Vagina (tissue), 2 donors: Measurements from ENCODE around the gene KLHL2. TPM values are rescaled to one million over a fixed set of nuclear protein-coding genes. Genes with fewer than 3 reads are reported as not detected.
"Not testable (repeated sequence)": the region's sequence is repeated elsewhere in the genome, so short reads cannot be mapped to it uniquely, and the experiment has no call there.

Experiments
- DNase-seq, 2 donors: peaks; one replicate each; pipeline ENCODE4 v3.0.0-alpha.2; 2017; ENCODE audit errors: extremely low spot score in 2 of 2
- H3K27ac ChIP-seq: fragments of 200-600 bp; sonication (generic); one replicate; pipeline ENCODE4 v1.5.1; 2019
- H3K27me3 ChIP-seq: fragments of 200-600 bp; sonication (generic); one replicate; pipeline ENCODE4 v1.5.1; 2019
- H3K36me3 ChIP-seq, 2 donors: fragments of 200-600 bp; sonication (generic); one replicate each; pipeline ENCODE4 v1.5.1; 2017 to 2019
- H3K4me1 ChIP-seq: fragments of 200-600 bp; sonication (generic); one replicate; pipeline ENCODE4 v1.5.1; 2019
- H3K4me3 ChIP-seq, 2 donors: fragments of 200-600 bp; sonication (generic); 1 replicate in 1 of 2; 2 replicates in 1 of 2; pipeline ENCODE4 v1.5.1; 2016 to 2019
- H3K9me3 ChIP-seq: fragments of 200-600 bp; sonication (generic); one replicate; pipeline ENCODE4 v1.5.1; 2019
- POLR2A ChIP-seq, 2 donors: fragments of 450-650 bp; IDR thresholded peaks; one replicate each; pipeline ENCODE4 v1.6.1; 2017; ENCODE audit warnings: antibody characterized with exemption in 2 of 2, mild to moderate bottlenecking in 2 of 2, moderate library complexity in 2 of 2
- POLR2AphosphoS5 ChIP-seq, 2 donors: sonication (generic); formaldehyde crosslinking; IDR thresholded peaks; one replicate each; pipeline ENCODE4 v1.9.0; 2017; ENCODE audit warnings: antibody characterized with exemption in 2 of 2, mild to moderate bottlenecking in 2 of 2, low read depth in 1 of 2; ENCODE audit not compliant: insufficient read depth in 1 of 2
- intact Hi-C: fragments of 100-400 bp; cut with DNase I; formaldehyde crosslinking; loops from one replicate; pipeline ENCODE4 v1.15.1; 2023
- total RNA-seq: library from RNA; depleted of rRNA; stranded (reverse); fragments of >200 nt; gene quantifications from one replicate; pipeline ENCODE4 v1.2.3, GENCODE V29; 2016
- TF ChIP-seq, protein P1 (sequence below), 3 experiments: fragments of 450-650 bp in 2 of 3; fragments of 200-600 bp in 1 of 3; sonication (generic) in 1 of 3; IDR thresholded peaks; one replicate each; pipeline ENCODE4 v1.5.1; 2017 to 2019; ENCODE audit warnings: antibody characterized with exemption in 3 of 3, mild to moderate bottlenecking in 2 of 3, moderate library complexity in 2 of 3

The KLHL2 gene, protein sequence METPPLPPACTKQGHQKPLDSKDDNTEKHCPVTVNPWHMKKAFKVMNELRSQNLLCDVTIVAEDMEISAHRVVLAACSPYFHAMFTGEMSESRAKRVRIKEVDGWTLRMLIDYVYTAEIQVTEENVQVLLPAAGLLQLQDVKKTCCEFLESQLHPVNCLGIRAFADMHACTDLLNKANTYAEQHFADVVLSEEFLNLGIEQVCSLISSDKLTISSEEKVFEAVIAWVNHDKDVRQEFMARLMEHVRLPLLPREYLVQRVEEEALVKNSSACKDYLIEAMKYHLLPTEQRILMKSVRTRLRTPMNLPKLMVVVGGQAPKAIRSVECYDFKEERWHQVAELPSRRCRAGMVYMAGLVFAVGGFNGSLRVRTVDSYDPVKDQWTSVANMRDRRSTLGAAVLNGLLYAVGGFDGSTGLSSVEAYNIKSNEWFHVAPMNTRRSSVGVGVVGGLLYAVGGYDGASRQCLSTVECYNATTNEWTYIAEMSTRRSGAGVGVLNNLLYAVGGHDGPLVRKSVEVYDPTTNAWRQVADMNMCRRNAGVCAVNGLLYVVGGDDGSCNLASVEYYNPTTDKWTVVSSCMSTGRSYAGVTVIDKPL
- 29.5 TPM for total RNA-seq

DNA sequence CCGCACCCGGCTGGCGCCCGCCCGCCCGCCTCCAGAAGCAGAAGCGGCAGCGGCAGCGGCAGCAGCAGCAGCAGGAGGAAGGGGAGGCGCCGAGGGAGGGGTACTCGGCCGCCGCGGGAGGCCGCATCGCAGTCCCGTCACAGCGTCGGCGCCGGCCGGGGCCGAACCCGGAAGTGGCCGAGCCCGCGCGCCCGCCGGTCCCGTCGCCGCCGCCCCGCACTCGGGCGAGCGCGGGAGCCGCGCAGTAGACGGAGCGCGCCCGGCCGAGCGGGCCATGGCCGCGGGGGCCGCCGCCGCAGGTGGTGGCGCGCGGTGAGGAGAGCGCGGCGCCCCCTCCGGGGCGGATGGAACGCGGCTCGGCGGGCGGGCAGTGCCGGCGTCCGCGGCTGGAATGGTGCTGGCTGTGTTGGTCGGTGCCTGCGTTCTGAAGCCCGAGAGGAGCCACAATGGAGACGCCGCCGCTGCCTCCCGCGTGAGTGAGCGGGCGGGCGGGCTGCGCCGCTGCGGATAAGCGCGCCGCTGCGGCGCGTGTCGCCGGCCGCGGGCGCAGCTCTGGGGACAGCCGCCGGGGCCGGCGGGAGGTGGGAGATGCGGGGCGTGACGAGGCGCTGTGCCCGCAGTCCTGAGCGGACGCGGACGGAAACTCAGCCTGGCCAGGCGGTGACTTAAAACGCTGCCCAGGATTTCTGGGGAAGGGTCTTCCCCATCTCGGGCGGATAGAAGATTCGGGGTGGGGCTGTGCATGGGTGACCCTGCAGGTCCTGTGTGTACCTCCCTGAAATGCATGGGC, at the start of gene KLHL2:
TSS of gene KLHL2 (plus strand) at position 131 of the 790 bp plus-strand sequence. CDS start at position 447, 316 bp downstream.
- intact Hi-C loops: loop anchor here (10.0 kb wide), 1 partner anchor 117 kb away; the partner anchor contains the start of gene MSMO1
- H3K9me3 ChIP-seq: no peaks in the 10 kb centered on the region
- no peaks in the 10 kb centered on the region for H3K36me3 ChIP-seq
- peak within 1 kb of the TSS; percentile 67 for H3K27ac ChIP-seq
- DNase-seq: no peak
- H3K4me1 ChIP-seq: peaks cover 20% of the 10 kb centered on the region
- H3K27me3 ChIP-seq: no peaks in the 10 kb centered on the region
- H3K4me3 ChIP-seq: peak within 1 kb of the TSS; percentile 78 to 94
- TF ChIP-seq, protein P1, sequence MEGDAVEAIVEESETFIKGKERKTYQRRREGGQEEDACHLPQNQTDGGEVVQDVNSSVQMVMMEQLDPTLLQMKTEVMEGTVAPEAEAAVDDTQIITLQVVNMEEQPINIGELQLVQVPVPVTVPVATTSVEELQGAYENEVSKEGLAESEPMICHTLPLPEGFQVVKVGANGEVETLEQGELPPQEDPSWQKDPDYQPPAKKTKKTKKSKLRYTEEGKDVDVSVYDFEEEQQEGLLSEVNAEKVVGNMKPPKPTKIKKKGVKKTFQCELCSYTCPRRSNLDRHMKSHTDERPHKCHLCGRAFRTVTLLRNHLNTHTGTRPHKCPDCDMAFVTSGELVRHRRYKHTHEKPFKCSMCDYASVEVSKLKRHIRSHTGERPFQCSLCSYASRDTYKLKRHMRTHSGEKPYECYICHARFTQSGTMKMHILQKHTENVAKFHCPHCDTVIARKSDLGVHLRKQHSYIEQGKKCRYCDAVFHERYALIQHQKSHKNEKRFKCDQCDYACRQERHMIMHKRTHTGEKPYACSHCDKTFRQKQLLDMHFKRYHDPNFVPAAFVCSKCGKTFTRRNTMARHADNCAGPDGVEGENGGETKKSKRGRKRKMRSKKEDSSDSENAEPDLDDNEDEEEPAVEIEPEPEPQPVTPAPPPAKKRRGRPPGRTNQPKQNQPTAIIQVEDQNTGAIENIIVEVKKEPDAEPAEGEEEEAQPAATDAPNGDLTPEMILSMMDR (IDR thresholded peaks at IDR 0.05): no peak
- peak in 1 of 2 donors; percentile 34 for TF ChIP-seq POLR2A (IDR thresholded peaks at IDR 0.05)

DNA sequence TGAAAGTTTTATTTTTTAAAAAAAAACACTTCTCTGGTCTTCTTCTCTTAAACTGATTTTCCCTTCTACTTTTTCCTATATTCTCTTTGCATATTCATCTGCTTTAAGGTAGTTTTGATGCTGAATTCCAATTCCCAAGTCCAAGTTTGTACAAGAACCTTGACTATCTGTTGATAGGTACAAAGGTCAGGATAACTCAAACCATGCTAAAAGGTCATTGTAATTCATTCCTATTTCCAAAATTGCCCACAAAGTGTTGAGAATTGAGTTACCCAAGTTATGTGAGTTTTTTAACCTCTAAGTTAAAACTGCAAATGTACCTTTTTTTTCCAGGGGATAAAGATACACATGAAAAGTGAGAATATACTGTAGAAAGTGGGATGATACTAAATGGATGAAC, 48.6 kb upstream of the KLHL2 start:
- TF ChIP-seq POLR2AphosphoS5 (IDR thresholded peaks at IDR 0.05; ENCODE audit: insufficient read depth in 1 of 2, low read depth in 1 of 2): no peak
- TF ChIP-seq, protein P1 (IDR thresholded peaks at IDR 0.05): no peak
- TF ChIP-seq POLR2A (IDR thresholded peaks at IDR 0.05): no peak

DNA sequence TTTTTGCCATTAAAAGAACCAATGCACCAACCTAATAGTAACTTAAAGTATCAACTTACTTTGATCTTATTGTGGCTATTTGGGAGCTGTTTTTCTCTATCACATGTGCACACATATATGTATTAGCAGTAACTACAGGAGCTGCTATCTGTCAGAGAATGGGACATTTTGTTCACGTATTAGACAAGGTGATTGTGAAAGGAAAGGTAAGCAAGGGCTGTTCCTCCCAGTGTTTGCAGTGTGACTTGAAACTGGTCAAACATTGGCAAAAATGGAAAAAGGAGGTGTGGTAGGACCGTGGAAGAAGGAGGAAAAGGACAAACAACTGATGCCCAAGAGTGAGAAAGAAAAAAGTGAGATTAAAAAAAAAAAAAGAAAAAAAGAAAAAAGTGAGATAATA, 43.1 kb upstream of the KLHL2 start:
- no peak for TF ChIP-seq POLR2AphosphoS5 (IDR thresholded peaks at IDR 0.05; ENCODE audit: insufficient read depth in 1 of 2, low read depth in 1 of 2)
- Histone ChIP-seq H3K4me3 (no peak overlapping the region), H3K27me3 (no peaks in the 10 kb centered on the region), H3K4me1 (no peaks in the 10 kb centered on the region), H3K36me3 (no peaks in the 10 kb centered on the region), H3K9me3 (no peaks in the 10 kb centered on the region), H3K27ac (no peak overlapping the region)
- DNase-seq: no peak
- intact Hi-C loops: no loop called here

More for the DNA sequence above, 48.6 kb upstream of the KLHL2 start:
- no peaks in the 10 kb centered on the region for H3K27me3 ChIP-seq
- intact Hi-C loops: no loop called here
- no peak for DNase-seq
- no peaks in the 10 kb centered on the region for H3K9me3 ChIP-seq
- no peaks in the 10 kb centered on the region for H3K36me3 ChIP-seq
- no peak overlapping the region for H3K27ac ChIP-seq
- no peaks in the 10 kb centered on the region for H3K4me1 ChIP-seq
- H3K4me3 ChIP-seq: no peak overlapping the region

DNA sequence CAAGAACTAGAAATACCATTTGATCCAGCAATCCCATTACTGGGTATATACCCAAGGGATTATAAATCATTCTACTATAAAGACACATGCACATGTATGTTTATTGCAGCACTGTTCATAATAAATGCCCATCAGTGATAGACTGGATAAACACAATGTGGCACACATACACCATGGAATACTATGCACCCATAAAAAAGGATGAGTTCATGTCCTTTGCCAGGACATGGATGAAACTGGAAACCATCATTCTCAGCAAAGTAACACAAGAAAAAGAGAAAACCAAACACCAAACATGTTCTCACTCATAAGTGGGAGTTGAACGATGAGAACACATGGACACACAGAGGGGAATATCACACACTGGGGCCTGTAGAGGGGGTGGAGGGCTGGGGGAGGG, 40.5 kb upstream of the KLHL2 start:
- H3K4me3 ChIP-seq, intact Hi-C loops, H3K9me3 ChIP-seq, H3K27me3 ChIP-seq, H3K36me3 ChIP-seq, DNase-seq, H3K4me1 ChIP-seq, H3K27ac ChIP-seq: not testable (repeated sequence)

DNA sequence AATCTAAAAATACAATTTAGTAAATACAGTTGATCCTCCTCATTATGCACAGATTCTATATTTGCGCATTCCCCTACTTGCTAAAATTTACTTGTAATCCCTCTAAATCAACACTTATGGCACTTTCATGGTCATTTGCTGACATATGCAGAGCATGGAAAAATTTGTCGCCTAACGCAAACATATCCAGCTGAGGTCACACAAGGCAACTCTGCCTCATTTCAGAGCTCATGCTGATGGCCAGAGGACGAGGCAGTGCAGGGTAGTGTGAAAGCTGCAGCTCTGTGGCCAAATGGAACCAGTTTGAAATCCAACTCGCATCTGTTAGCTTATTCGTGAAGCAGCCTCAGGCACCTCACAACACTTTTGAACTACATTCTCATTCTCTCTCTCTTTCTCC, 39.7 kb upstream of the KLHL2 start:
- no peak for DNase-seq
- intact Hi-C loops: no loop called here
- H3K36me3 ChIP-seq: no peaks in the 10 kb centered on the region
- no peaks in the 10 kb centered on the region for H3K9me3 ChIP-seq
- H3K4me1 ChIP-seq: no peaks in the 10 kb centered on the region
- TF ChIP-seq POLR2A (IDR thresholded peaks at IDR 0.05) (no peak), POLR2AphosphoS5 (IDR thresholded peaks at IDR 0.05; ENCODE audit: insufficient read depth in 1 of 2, low read depth in 1 of 2) (no peak)
- TF ChIP-seq, protein P1 (IDR thresholded peaks at IDR 0.05): no peak
- H3K27ac ChIP-seq: no peak overlapping the region
- H3K4me3 ChIP-seq: no peak overlapping the region
- no peaks in the 10 kb centered on the region for H3K27me3 ChIP-seq
